ENCODE measurements around the gene ERBB4.
A peak's percentile ranks its signal among the peaks of the same experiment; 100 is the strongest.
"Not testable (repeated sequence)": the region's sequence is repeated elsewhere in the genome, so short reads cannot be mapped to it uniquely, and the experiment has no call there.

ERBB4 gene

GRCh38 chr2:212193056-212193455 lies 345.5 kb downstream of the ERBB4 start:
- FAIRE-seq: no peak
- no peak for DNase-seq (ENCODE audit: insufficient read length, low spot score)
- no peak for TF ChIP-seq POLR2A (IDR thresholded peaks at IDR 0.05; ENCODE audit: low read depth, low read length)

- peak; percentile 62 for FAIRE-seq
- DNase-seq (ENCODE audit: insufficient read length, low spot score): not testable (repeated sequence)
Observed at GRCh38 chr2:212191438-212191837, 347.2 kb downstream of the ERBB4 start.

GRCh38 chr2:212186166-212186565 lies 352.4 kb downstream of the ERBB4 start:
- no peak for DNase-seq (ENCODE audit: insufficient read length, low spot score)
- FAIRE-seq: no peak
- TF ChIP-seq POLR2A (IDR thresholded peaks at IDR 0.05; ENCODE audit: low read depth, low read length): no peak

GRCh38 chr2:212181646-212182045 lies 357.0 kb downstream of the ERBB4 start:
- no peak for DNase-seq (ENCODE audit: insufficient read length, low spot score)
- no peak for FAIRE-seq
- no peak for TF ChIP-seq POLR2A (IDR thresholded peaks at IDR 0.05; ENCODE audit: low read depth, low read length)

- TF ChIP-seq POLR2A (IDR thresholded peaks at IDR 0.05; ENCODE audit: low read depth, low read length): no peak
- DNase-seq (ENCODE audit: insufficient read length, low spot score): no peak
- FAIRE-seq: no peak
Observed at GRCh38 chr2:212180408-212181083, 358.1 kb downstream of the ERBB4 start.

- DNase-seq (ENCODE audit: insufficient read length, low spot score): no peak
- no peak for FAIRE-seq
- TF ChIP-seq POLR2A (IDR thresholded peaks at IDR 0.05; ENCODE audit: low read depth, low read length): no peak
Observed at GRCh38 chr2:212177724-212178123, 360.9 kb downstream of the ERBB4 start.

- no peak for TF ChIP-seq POLR2A (IDR thresholded peaks at IDR 0.05; ENCODE audit: low read depth, low read length)
- FAIRE-seq (no peak), DNase-seq (ENCODE audit: insufficient read length, low spot score) (no peak)
Observed at GRCh38 chr2:212176151-212176550, 362.5 kb downstream of the ERBB4 start.

GRCh38 chr2:212173756-212174510 lies 364.7 kb downstream of the ERBB4 start:
- no peak for TF ChIP-seq POLR2A (IDR thresholded peaks at IDR 0.05; ENCODE audit: low read depth, low read length)
- FAIRE-seq (peak; percentile 75), DNase-seq (ENCODE audit: insufficient read length, low spot score) (no peak)

- FAIRE-seq (no peak), DNase-seq (ENCODE audit: insufficient read length, low spot score) (no peak)
- TF ChIP-seq POLR2A (IDR thresholded peaks at IDR 0.05; ENCODE audit: low read depth, low read length): no peak
Observed at GRCh38 chr2:212173331-212173730, 365.3 kb downstream of the ERBB4 start.

GRCh38 chr2:212170382-212170781 lies 368.2 kb downstream of the ERBB4 start:
- FAIRE-seq: no peak
- TF ChIP-seq POLR2A (IDR thresholded peaks at IDR 0.05; ENCODE audit: low read depth, low read length): no peak

GRCh38 chr2:212158081-212158480 lies 380.5 kb downstream of the ERBB4 start:
- no peak for FAIRE-seq
- DNase-seq (ENCODE audit: insufficient read length, low spot score): no peak
- TF ChIP-seq POLR2A (IDR thresholded peaks at IDR 0.05; ENCODE audit: low read depth, low read length): no peak

More at GRCh38 chr2:212170382-212170781, 368.2 kb downstream of the ERBB4 start:
- no peak for DNase-seq (ENCODE audit: insufficient read length, low spot score)

- DNase-seq (ENCODE audit: insufficient read length, low spot score) (no peak), FAIRE-seq (peak; percentile 77)
- TF ChIP-seq POLR2A (IDR thresholded peaks at IDR 0.05; ENCODE audit: low read depth, low read length): no peak
Observed at GRCh38 chr2:212157012-212157411, 381.6 kb downstream of the ERBB4 start.

GRCh38 chr2:212156088-212156487 lies 382.5 kb downstream of the ERBB4 start:
- DNase-seq (ENCODE audit: insufficient read length, low spot score) (no peak), FAIRE-seq (no peak)
- no peak for TF ChIP-seq POLR2A (IDR thresholded peaks at IDR 0.05; ENCODE audit: low read depth, low read length)

GRCh38 chr2:212154477-212154878 lies 384.1 kb downstream of the ERBB4 start:
- TF ChIP-seq POLR2A (IDR thresholded peaks at IDR 0.05; ENCODE audit: low read depth, low read length): no peak
- FAIRE-seq: no peak
- no peak for DNase-seq (ENCODE audit: insufficient read length, low spot score)

- no peak for FAIRE-seq
- no peak for TF ChIP-seq POLR2A (IDR thresholded peaks at IDR 0.05; ENCODE audit: low read depth, low read length)
- DNase-seq (ENCODE audit: insufficient read length, low spot score): no peak
Observed at GRCh38 chr2:212153923-212154322, 384.7 kb downstream of the ERBB4 start.

Data from H54 (cell line).